Activated T-cell treated with anti-CD3 and anti-CD28 coated beads for 24 hours (primary cell): ENCODE data around the gene ITPK1.

ENCODE experiments used
- DNase-seq: peaks from one replicate; pipeline ENCODE4 v3.0.0-alpha.2; 2020; ENCODE audit warnings: low read depth

The ITPK1 gene

DNA sequence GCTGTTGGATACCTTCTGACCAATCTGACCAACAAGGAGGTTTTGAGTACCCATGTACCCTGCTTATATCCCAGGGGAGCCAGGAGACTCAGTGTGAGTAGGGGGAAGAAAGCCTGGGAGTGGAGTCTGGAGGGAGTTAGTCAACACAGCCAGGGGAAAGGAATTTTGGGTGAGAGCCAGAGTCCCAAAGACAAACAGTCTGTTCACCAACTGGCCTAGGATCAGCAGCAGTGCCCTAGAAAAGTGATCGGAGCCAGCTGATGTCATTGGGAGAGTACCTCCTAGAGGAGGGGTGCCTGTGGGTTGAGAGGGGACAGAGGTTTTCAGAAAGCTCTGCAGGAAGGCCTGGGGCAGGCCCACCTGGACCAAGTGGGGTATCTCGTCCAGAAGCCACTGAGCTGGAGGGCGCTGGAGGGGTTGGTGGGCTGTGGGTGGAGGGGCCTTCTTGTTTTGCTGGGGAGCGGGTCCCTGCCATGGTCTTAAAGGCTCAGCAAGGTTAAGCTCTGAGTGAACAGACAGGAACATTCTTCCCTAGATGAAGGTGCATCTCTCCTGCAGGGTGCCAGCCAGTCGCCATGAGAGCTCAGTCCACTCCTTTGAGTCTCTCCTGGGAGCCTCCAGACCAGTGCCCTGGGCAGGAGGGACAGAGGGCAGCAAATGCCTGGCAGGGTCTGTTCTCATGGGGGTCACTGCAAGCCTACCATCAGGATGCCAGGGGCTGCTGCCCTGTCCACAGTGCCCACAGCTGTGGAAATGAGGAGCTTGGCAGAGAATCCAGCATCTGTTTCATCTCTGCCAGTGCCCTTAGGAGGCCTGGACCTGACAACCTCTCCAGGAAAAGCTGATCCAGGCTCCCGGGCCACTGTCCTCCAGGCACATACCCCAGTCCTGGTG, 129.2 kb downstream of the ITPK1 start:
- DNase-seq = no peak

DNA sequence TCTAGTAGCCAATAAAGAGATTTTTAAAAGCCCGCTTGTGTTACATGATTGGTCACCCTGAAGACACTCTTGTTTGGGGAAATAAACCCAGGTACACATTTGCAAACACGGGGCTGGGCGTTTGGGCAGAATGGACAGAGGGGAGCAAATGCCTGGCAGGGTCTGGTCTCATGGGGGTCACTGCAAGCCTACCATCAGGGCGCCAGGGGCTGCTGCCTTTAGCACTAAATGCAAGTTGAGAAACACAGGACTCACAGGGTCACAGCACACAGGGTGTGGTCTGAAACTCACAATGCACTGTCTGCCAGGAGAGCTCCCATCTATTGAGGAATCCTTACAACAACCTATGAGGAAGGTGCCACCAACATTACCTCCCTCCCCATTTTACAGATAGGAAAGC, 130.2 kb downstream of the ITPK1 start:
- DNase-seq = no peak

DNA sequence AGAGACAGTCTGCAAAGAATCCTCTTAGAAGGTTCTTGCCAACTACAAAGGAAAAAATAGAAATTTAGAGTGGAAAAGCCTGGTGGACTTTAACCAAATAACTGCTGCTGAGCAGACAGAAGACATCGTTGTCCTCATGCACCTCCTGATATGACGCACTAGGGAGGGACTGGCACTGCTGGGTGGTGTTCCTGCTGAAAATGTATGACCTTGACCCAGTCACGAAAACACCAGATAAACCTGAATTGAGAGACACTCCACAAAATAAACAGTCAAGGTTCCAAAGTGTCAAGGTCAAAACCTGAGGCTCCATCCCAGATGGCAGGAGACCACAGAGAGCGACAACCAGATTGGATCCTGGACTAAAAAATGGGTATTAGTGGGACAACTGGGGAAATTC, 130.8 kb downstream of the ITPK1 start:
- DNase-seq = no peak

DNA sequence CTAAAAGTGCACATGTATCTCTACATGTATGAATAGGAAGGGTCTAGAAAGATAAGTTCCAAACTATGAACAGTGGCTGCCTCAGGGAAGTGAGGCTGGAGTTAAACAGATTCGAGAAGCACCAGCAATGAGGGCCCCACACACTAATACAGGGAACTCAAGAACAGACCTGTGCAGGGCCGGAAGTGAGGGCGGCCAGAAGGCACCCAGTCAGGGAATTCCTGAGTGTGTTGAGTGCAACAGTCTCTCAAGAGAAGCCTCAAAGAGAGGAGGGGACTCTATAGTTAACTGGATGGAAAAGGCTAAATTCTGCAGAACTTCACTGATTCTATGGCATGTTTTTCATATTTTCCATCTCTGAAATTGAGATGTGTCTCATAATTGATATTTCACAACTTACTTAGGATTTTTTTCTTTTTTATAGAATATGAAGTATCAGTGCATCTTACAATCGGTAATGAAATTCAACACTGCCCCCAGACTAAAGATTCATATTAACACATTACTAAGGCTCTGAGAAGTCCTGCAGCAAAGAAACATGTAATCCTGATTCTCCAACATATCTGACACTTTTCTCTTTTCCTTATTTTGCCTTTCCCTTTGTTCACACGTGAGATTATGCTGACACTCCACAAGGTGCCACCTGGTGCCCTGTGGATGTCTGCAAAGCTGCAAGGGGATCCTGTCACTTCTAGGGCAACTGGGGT, 131.5 kb downstream of the ITPK1 start:
- DNase-seq = no peak

DNA sequence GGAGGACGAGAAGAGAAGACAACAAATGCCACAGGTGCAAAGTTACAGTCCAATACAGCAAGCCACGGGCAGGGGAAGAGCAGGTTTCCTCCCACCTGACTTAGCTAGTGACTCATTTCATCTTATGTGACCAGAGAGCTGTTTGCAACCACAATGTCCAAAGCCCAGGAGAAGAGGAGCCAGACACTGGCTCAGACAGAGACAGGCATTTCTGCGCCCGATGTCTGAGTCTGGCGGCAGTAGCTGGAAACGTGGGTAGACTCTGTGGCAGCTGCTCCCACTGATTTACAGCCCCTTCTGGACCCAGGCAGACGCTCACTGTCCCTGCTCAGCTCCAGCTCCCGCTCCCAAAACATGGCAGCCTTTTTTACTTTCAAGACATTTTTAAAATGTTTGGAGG, 132.8 kb downstream of the ITPK1 start:
- DNase-seq = no peak

DNA sequence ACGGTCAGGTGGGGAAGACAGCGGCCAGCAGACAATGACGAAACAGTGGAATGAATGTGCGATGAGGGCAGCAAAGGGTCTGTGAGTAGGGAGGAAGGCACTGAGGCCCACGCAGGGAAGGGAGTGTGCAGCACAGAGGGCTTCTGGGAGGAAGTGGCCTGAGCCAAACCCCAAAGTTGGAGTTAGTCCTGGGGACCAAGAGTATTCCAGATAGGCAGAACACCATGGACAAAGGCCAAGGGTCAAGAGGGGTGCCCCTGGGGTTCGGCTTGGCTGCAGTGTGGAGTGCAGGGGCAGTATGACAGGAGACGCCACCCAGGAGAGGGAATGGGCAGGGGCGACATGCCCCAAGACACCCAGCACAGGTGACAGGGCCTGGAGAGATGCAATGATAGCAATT, 134.0 kb downstream of the ITPK1 start:
- no peak for DNase-seq

DNA sequence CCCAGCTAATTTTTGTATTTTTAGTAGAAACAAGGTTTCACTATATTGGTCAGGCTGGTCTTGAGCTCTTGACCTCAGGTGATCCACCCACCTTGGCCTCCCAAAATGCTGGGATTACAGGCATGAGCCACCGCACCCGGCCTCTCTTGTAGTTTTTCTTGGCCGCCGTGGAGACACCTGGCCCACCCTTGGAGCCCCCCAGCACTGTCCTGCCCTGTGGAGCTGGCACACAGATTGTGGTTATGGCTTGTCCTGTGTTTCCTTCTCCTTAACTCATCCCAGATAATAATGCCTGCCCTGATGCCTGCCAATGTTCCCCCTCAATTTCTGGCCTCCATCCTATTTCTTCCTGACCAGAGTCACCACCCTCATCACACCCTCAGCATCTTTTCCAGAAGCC, 134.9 kb downstream of the ITPK1 start:
- no peak for DNase-seq

DNA sequence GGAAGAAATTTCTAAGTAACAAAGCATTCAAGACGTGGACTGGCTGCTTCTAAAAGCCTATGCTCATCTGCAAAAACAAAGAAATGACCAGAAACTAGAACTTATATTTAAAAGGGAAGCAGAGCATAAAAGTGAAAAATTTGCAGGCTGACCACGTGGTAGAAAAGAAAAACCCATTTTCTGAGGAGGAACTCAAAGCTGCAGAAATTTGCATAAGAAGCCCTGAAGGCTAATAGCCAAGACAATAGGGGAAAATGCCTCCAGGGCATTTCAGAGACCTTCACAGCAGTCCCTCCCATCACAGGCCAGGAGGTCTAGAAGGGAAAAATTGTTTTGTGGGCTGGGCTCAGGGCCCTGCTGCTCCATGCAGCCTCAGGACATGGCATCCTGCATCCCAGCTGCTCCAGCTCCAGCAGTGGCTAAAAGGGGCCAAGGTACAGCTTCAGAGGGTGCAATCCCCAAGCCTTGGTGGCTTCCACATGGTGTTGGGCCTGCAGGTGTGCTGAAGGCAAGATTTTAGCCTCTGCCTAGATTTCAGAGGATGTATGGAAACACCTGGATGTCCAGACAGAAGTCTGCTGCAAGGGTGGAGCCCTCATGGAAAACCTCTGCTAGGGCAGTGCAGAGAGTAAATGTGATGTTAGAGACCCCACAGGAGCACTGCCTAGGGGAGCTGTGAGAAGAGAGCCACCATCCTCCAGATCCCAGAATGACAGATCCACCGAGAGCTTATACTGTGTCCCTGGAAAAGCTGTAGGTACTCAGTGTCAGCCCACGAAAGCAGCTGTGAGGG, 137.3 kb downstream of the ITPK1 start:
- DNase-seq = no peak

DNA sequence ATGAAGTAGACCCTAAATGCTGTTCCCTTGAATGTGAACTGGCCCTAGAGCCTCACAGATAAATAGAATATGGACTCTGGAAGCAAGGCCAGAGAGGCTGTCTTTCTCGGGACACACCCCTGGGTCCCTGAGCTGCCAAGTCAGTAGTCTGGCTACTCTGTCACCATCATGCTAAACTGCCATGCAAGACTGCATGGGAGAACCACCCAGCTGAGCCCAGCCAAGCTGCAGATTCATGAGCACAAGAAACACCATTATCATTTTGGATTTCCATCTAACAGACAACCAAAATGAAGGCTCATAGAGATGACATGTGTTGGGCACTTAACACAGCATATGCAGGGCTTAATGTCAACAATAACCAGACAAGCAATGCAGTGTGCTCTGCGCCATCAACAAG, 139.5 kb downstream of the ITPK1 start:
- DNase-seq = no peak

DNA sequence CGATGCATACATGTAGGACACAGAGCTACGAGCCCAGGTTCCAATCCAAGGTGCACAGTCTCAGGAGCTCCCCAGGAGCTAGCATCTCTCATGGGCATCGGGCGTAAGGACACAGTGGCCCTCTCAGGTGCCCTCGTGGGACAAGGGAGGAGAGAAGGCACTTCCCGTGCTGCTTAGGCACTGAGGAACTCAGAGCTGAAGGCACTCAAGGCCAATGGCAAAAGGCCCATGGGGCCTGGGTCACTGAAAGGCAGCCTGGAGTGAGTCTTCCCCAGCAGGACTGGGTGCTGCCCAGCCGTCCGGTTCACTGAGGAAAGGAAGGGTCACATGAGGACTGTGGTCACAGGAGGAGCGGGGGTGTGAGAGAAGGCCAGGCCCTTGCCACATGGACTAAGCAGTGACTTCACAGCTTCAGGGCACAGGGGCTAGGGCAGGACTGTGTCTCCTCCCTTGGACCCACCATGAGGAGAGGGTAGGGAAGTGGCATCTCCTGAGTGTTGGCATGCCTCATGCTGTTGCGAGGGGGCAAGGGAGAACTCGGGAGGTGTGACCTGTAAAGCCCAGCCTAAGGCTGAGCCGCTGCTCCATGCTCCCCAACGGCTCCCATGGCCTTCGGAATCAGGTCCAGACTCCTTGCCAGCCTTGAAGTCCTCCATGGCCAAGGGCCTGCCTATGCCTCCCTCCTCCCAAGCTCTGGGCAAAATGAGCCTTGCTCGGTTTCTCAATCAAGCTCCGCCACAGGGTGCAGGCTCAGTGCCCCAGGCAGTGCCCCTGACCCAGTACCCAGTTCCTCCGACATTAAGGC, 141.0 kb downstream of the ITPK1 start:
- DNase-seq = no peak

DNA sequence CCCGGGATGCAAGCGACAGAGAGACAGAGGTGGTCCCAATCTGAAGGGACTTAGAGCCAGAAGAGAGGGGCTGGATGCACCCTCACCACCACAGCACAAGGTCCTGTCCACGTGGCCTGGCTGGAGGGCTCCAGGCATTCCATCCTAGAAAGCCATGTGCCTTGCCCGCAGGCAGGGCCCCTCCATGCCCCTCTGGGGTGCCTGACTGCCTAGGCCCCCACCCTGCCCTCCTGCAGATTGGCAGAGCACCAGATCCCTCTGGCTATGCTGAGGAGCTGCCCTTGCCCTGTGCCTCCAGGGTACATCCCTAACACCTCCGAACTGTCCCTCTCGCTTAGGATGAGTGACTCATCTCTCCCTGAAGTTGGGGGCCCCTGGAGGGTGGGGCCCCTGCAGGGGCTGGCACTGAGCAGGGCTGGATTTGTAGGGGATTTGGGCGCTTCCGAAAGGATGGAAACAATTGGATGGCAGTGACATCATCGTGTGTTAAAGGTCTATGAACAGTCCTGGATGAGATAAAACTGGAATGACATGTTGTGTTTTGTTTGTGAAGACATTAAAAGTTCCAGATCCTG, 141.8 kb downstream of the ITPK1 start:
- no peak for DNase-seq

DNA sequence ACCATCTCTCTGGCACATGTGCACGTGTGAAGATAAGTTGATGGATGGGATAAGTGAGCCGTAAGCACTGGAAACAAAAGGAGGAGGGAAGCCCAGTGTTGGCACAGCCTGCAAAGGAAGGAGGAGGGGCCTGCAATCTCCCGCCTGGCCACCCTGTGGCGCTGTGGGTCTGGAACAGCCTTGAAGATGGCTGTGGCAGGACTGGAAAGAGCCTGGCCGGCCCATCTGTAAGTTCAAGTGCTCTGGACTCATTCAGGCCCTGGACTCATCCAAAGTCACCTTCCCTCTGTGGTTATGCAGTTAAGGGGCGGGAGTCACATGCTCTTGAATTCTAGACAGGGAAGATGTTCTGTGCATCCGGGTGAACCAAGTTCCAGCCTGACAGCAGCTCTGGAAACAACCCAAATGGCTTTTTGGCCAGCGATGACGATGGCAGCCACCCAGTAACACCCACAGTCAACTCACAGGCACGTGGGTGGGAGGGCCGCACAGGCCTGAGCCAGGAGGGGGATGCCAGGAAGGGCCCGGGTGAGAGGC, 142.4 kb downstream of the ITPK1 start:
- DNase-seq = no peak

DNA sequence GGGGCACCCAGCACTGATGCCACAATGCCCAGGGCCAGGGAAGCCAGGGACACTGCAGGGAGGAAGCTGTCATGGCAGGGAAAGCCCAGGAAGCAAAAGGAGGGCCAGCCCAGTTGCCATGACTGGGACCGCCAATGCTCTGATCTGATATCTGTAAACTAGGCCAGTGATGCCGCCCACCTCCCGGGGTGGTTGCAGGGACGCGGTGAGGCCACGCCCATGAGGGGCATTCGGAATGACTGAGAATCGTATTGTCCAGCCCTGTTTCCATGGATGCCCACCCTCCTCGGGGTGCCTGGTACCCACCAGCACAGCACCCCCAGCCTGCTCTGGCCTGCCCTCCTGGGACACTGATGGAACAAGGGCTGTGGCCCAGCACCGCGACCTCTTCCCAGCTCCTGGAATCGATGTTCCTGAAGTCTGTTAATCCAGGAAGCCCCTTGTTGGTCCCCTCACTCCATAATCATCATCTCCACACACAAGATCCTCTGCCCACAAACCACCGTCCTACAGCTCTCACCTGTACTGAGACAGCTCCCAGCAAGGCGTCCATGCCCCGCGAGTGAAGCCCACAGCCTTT, 144.0 kb downstream of the ITPK1 start:
- no peak for DNase-seq

DNA sequence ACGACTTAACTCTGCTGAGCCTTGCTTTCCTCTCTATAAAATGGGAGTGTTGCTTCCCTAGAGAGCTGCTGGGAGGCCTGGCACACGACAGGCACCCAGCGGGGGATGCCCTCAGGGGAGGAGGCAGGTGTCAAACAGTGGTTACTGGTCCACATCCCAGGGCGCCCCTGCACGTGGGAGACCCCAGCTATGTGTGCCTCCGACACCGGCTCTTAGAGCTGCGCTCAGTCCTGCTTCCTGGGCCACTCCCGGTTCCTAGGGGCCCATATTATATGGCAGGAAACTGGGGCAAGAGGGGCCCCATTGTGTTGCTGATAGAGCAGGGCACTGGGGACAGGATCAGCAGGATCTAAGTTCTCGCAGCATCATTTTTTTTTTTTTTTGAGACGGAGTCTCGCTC, 145.5 kb downstream of the ITPK1 start:
- DNase-seq = no peak

DNA sequence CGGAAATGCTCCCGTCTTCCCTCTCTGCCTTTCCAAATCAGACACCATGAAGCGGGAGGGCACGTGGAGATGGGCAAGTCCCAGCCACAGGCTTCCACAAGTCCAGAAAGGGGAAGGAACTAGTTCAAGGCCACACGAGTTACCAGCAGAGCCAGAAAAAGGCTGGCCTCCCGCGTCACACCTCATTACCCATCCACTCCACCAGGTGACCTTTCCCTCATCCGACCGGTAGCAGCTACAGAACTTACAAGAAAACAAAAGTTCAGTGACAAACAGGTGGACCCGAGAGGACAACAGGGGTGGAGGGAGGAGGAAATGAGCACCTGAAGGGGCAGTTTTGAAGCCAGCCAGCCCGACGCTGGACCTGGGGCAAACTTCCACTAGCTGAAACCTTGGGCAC, 145.9 kb downstream of the ITPK1 start:
- no peak for DNase-seq

DNA sequence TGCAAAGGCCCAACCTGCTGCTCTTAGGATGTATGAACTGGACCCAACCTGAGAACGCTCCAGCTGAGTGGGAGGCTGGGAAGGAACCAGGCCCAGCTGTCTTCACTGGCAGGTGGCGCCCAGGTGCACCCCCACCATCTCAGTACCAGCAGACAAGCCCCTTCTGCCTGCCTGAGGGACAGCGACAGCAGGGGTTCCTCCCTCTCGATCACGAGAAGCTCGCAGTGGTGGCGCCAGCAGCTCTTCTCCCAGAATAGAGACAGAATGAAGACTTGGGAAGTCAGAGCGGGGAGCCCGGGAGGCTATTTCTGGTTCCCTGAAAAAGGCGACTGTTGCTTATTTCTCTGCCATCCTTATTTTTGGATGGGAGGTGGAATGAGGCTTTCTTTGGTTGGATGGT, 146.3 kb downstream of the ITPK1 start:
- DNase-seq = no peak

DNA sequence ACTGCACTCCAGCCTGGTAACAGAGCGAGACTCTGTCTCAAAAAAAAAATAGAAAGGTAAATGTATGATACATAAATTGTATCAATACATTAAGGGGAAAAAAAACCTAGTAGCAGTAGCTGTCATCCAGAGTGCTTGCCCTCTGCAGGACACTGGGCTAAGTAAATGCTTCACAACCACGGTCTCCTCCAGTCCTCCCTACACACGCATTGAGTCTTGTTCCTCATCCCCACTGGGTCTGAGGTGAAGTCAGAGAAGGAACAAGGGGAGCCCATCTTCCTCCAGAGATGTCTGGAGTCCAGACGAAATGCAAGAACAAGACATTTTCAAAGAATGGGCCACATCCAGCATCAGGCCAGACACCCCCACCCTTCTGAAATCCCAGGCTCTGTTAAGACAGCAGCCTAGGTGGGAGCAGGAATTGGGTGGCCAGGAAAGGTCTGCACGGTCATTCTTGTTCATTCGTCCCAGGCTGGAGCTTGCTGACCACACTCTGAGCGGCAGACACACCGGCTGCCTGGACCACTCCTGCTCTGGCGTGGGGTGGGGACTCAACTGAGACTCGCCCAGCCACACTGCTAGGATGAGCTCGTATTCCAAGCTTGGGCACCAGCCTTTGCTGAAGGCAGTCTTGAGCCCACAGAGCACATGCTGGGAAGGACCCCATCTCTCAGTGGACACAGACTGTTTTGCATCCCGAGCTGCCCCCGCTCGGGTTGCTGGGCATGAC, 147.3 kb downstream of the ITPK1 start:
- no peak for DNase-seq

DNA sequence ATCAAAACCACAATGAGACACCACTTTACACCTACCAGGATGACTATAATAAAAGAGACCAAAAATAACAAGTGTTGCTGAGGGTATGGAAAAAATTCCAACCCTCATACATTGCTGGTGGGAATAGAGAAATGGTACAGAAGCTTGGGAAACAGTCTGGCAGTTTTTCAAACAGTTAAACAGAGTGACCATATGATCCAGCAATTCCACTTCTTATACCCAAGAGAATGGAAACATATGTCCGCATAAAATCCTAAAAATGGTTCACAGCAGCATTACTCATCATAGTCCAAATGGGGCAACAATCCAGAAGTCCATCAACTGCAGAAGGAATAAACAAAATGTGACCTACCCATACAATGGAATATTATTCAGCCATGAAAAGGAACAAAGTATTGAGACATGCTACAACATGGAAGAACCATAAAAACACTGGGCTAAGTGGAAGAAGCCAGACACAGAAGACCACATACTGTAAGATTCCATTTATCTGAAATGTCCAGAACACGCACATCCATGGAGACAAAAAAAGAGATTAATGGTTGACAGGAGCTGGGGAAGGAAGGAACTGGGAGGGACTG, 148.3 kb downstream of the ITPK1 start:
- no peak for DNase-seq

DNA sequence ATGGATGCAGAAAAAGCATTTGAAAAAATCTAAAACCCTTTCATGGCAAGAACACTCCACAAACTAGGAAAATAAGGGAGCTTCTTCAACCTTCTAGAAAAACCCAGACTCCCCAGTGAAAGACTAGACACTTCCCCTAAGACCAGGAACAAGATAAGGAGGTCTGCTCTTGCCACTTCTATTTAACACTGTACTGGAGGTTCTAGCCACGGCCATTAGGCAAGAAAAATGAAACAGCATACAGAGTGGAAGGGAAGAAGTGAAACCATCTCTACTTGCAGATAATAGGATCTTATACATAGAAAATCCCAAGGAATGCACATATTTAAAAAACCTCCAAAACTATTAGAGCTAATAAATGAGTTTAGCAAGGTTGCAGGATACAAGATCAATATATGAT, 150.4 kb downstream of the ITPK1 start:
- DNase-seq = no peak
